SH-SY5Y (cell line): ENCODE results near the gene USF3.

Experiments
- GATA2 ChIP-seq: IDR thresholded peaks from 2 replicates; pipeline ENCODE4 v1.6.1; 2011; ENCODE audit warnings: mild to moderate bottlenecking, low read depth, low read length
- GATA3 ChIP-seq: IDR thresholded peaks from 2 replicates; pipeline ENCODE4 v1.6.1; 2011; ENCODE audit warnings: low read depth, mild to moderate bottlenecking, low read length, moderate library complexity

DNA sequence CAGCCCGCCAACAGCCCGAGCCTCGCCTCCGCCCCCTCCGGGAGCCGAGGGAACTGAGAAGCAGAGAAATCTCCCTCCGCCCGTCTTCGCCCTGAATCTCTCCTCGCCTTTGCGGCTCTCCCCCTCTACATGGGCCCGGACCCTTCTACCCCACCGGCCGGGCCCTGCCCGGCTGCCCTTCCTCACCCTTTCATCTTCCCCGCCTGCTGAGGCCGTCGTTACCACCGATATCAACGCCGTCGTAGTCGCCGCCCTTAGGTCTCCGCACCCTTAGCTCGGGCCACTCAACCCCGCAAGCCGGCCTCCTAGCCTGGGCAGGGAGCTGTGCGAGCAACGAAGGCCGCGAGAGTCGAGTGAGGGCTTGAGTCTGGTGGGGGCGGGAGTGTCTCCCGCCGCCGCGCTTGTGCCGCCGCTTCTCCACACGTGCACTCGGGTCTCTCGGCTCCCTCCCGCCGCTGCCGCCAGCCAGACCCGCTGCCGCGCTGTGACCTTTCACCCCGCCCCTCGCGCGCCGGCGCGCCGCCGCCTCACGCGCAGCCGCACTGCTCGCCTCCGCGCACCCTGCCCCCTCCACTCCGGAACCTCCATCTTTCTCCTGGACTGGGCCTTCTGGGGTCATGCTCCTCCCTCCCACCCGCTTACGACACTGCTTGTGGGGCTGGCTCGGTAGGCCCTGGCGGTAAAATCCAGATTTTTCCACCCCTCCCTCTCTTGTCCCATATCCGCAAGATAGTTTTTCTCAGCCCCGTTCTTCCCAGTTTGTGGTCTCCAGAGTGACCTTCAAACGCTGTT, 49.5 kb upstream of the USF3 start, which contains the start of gene NAA50:
- no peak for TF ChIP-seq GATA3
- TF ChIP-seq GATA2: no peak
